VCaP (cell line): ENCODE measurements around the gene EGLN2.
"Not testable (repeated sequence)": the region's sequence is repeated elsewhere in the genome, so short reads cannot be mapped to it uniquely, and the experiment has no call there.

ENCODE experiments used
- H3K27ac ChIP-seq: fragments of 450-650 bp; 2 replicates; pipeline ENCODE4 v1.5.1; 2017
- TF ChIP-seq, protein P1 (sequence below): fragments of 450-650 bp; conservative IDR thresholded peaks from 2 replicates; pipeline ENCODE4 v1.5.1; 2017; ENCODE audit warnings: mild to moderate bottlenecking, moderate library complexity

The EGLN2 gene

DNA sequence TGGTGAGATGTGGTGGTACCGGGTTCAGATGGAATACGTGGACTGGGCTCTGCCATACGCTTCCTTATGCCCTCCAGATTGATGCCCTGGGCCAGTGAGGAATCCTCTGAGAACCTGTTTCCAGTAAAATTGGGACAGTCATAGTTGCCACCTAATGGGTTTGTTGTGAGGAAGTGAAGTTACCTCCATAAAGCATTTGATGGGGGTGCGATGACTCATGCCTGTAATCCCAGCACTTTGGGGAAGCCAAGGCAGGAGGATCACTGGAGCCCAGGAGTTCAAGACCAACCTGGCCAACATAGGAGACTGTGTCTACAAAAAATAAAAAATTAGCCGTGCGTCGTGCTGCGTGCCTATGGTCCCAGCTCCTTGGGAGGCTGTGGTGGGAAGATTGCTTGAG lies 43.2 kb upstream of the EGLN2 start:
- TF ChIP-seq, protein P1, sequence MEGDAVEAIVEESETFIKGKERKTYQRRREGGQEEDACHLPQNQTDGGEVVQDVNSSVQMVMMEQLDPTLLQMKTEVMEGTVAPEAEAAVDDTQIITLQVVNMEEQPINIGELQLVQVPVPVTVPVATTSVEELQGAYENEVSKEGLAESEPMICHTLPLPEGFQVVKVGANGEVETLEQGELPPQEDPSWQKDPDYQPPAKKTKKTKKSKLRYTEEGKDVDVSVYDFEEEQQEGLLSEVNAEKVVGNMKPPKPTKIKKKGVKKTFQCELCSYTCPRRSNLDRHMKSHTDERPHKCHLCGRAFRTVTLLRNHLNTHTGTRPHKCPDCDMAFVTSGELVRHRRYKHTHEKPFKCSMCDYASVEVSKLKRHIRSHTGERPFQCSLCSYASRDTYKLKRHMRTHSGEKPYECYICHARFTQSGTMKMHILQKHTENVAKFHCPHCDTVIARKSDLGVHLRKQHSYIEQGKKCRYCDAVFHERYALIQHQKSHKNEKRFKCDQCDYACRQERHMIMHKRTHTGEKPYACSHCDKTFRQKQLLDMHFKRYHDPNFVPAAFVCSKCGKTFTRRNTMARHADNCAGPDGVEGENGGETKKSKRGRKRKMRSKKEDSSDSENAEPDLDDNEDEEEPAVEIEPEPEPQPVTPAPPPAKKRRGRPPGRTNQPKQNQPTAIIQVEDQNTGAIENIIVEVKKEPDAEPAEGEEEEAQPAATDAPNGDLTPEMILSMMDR, result no peak
- no peak overlapping the region for H3K27ac ChIP-seq

DNA sequence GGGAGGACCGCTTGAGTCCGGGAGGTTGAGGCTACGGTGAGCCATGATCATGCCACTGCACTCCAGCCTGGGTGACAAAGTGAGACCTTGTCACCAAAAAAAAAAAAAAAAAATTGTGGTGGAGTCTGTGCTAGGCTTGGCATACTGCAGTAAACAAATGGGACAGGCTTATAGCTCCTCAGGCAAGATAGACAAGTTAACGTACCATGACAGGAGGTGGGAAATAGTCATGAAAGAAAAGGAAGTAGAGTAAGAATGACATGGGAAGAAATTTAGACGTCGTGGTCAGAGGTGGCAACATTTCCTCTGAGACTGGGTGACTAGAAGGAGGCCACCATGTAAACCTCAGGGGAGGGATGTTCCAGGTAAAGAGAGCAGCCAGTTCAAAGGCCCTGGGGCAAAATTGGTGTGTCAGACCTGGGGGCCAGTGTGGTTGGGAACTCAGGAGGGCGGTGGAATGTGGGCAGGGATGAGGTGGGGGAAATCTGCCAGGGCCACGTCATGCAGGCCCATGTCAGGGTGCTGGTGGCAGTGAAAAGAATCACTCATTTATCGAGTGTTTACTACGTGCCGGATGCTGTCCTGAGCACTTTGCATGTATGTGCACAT lies 42.4 kb upstream of the EGLN2 start:
- TF ChIP-seq, protein P1, result no peak
- H3K27ac ChIP-seq, result no peak overlapping the region

- TF ChIP-seq, protein P1, result no peak
Measured at GRCh38 chr19:40758491-40758890, 40.5 kb upstream of the EGLN2 start.

DNA sequence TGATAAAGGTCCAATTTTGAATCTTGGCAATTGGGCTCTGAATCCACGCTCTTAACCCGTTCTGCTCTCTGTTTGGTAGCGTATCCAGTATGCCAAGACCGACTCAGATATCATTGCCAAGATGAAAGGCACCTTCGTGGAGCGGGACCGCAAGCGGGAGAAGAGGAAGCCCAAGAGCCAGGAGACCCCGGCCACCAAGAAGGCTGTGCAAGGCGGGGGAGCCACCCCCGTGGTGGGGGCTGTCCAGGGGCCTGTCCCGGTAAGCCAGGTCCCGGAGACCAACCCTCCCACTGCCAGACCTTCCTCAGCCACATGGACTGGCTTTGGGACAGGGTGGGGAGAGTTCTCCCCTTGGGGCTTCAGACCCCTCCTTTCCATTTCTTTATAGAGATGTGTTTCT lies 39.6 kb upstream of the EGLN2 start:
- TF ChIP-seq, protein P1, result no peak
- no peak overlapping the region for H3K27ac ChIP-seq

More at GRCh38 chr19:40758491-40758890, 40.5 kb upstream of the EGLN2 start:
- H3K27ac ChIP-seq, result no peak overlapping the region

GRCh38 chr19:40762754-40763470 lies 36.1 kb upstream of the EGLN2 start:
- TF ChIP-seq, protein P1, result no peak
- no peak overlapping the region for H3K27ac ChIP-seq

- TF ChIP-seq, protein P1, result no peak
- H3K27ac ChIP-seq, result no peak overlapping the region
Measured at GRCh38 chr19:40763526-40763925, 35.5 kb upstream of the EGLN2 start.

DNA sequence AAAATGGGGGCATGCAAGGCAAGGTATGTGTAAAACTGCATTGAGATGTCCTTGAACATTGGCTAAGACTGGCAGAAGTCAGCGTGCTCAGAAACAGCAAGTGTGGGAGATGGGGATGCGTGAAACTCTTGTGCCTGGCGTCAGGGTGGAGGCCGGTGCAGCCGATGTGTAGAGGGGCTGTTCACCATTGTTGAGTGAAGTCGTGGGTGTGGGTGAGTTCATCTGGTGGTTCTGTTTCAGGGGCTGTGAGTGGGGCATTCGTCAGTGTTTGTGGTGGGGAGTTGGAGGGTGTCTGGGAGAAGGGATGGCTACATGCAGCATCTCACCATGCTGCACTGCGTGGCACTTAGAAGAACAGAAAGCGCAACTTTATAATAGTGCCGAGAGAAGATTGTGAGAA lies 35.0 kb upstream of the EGLN2 start:
- TF ChIP-seq, protein P1, result no peak
- H3K27ac ChIP-seq, result no peak overlapping the region

DNA sequence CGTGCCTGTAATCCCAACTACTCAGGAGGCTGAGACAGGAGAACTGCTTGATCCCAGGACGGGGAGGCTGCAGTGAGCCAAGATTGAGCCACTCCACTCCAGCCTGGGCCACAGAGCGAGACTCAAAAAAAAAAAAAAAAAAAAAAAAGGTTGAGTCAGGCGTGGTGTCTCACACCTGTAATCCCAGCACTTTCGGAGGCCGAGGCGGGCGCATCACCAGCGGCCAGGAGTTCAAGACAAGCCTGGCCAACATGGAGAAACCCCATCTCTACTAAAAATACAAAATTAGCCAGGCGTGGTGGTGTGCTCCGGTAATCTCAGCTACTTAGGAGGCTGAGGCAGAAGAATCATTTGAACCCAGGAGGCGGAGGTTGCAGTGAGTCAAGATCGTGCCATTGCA lies 32.6 kb upstream of the EGLN2 start:
- H3K27ac ChIP-seq, result not testable (repeated sequence)
